DMS 273 (cell line): ENCODE data around the gene CAMK2B.

Experiments used
- DNase-seq: peaks from one replicate; lab custom pipeline; 2025; ENCODE audit not compliant: unreplicated experiment; lab: John Stamatoyannopoulos, UW

The CAMK2B gene

GRCh38 chr7:44309271-44310091 is 15.9 kb downstream of the CAMK2B start:
- DNase-seq = no peak

GRCh38 chr7:44308596-44309270 is 16.7 kb downstream of the CAMK2B start:
- no peak for DNase-seq

- no peak for DNase-seq
These were observed 17.3 kb downstream of the CAMK2B start for GRCh38 chr7:44307905-44308595.

- peak; percentile 91 for DNase-seq
These were observed 18.0 kb downstream of the CAMK2B start for GRCh38 chr7:44307301-44307900.

GRCh38 chr7:44306606-44307005 is 18.8 kb downstream of the CAMK2B start:
- DNase-seq = no peak

GRCh38 chr7:44305564-44306507 is 19.6 kb downstream of the CAMK2B start:
- no peak for DNase-seq

GRCh38 chr7:44294325-44295069 is 30.9 kb downstream of the CAMK2B start:
- no peak for DNase-seq

- DNase-seq = no peak
These were observed 31.7 kb downstream of the CAMK2B start for GRCh38 chr7:44293561-44294324.

GRCh38 chr7:44292876-44293560 is 32.4 kb downstream of the CAMK2B start:
- DNase-seq = no peak

- no peak for DNase-seq
These were observed 33.0 kb downstream of the CAMK2B start for GRCh38 chr7:44292420-44292817.

- DNase-seq = no peak
These were observed 33.5 kb downstream of the CAMK2B start for GRCh38 chr7:44291733-44292419.

GRCh38 chr7:44291066-44291732 is 34.2 kb downstream of the CAMK2B start:
- DNase-seq = no peak

- DNase-seq = no peak
These were observed 35.2 kb downstream of the CAMK2B start for GRCh38 chr7:44290252-44290620.

- DNase-seq = no peak
These were observed 35.8 kb downstream of the CAMK2B start for GRCh38 chr7:44289341-44290251.

- DNase-seq = no peak
These were observed 36.5 kb downstream of the CAMK2B start for GRCh38 chr7:44288811-44289340.

- DNase-seq = no peak
These were observed 37.1 kb downstream of the CAMK2B start for GRCh38 chr7:44288381-44288685.
